Esophagus mucosa (tissue), 1 donor: ENCODE measurements around the gene AKR7A2. TPM values are rescaled to one million over a fixed set of nuclear protein-coding genes. Genes with fewer than 3 reads are reported as not detected.

Experiments used
- ATAC-seq: fragments of 200-7000 bp; cut with Tn5 transposase; one replicate; pipeline ENCODE4 v1.9.1; 2020
- total RNA-seq: library from RNA; stranded (reverse); gene quantifications from one replicate; pipeline ENCODE4 v1.2.4, GENCODE V29; 2023
- donor health status: DM: yes; HTN: yes; CAD: no.

Gene AKR7A2
- total RNA-seq: 50.2 TPM

- ATAC-seq: peak; percentile 97
Measured at GRCh38 chr1:19311931-19312781, at the start of gene AKR7A2, which contains the start of gene SLC66A1. Gene AKR7A2, minus strand, starts transcription at chr1:19312144. Its CDS starts 20 bp downstream, at chr1:19312124. Gene SLC66A1, plus strand, starts transcription at chr1:19312326. Its CDS starts 5,352 bp downstream, at chr1:19317678.

GRCh38 chr1:19360843-19361610 lies 49.1 kb upstream of the AKR7A2 start:
- peak; percentile 94 for ATAC-seq

GRCh38 chr1:19360432-19360831 lies 48.5 kb upstream of the AKR7A2 start:
- ATAC-seq: no peak

- no peak for ATAC-seq
Measured at GRCh38 chr1:19360016-19360415, 48.1 kb upstream of the AKR7A2 start.

GRCh38 chr1:19359357-19359756 lies 47.4 kb upstream of the AKR7A2 start:
- ATAC-seq: no peak

- ATAC-seq: no peak
Measured at GRCh38 chr1:19358710-19359109, 46.8 kb upstream of the AKR7A2 start.

GRCh38 chr1:19357299-19357986 lies 45.5 kb upstream of the AKR7A2 start:
- ATAC-seq: no peak

- no peak for ATAC-seq
Measured at GRCh38 chr1:19356266-19356665, 44.3 kb upstream of the AKR7A2 start.

GRCh38 chr1:19354531-19354981 lies 42.6 kb upstream of the AKR7A2 start:
- ATAC-seq: no peak

- peak; percentile 84 for ATAC-seq
Measured at GRCh38 chr1:19353596-19353995, 41.7 kb upstream of the AKR7A2 start.

- no peak for ATAC-seq
Measured at GRCh38 chr1:19352839-19353238, 40.9 kb upstream of the AKR7A2 start.

- ATAC-seq: no peak
Measured at GRCh38 chr1:19351873-19352272, 39.9 kb upstream of the AKR7A2 start.

GRCh38 chr1:19350566-19350965 lies 38.6 kb upstream of the AKR7A2 start:
- no peak for ATAC-seq

GRCh38 chr1:19349999-19350398 lies 38.1 kb upstream of the AKR7A2 start:
- peak; percentile 21 for ATAC-seq

- ATAC-seq: no peak
Measured at GRCh38 chr1:19348441-19349198, 36.7 kb upstream of the AKR7A2 start.

- ATAC-seq: no peak
Measured at GRCh38 chr1:19347533-19348172, 35.7 kb upstream of the AKR7A2 start.

GRCh38 chr1:19346026-19346425 lies 34.1 kb upstream of the AKR7A2 start:
- ATAC-seq: no peak

- ATAC-seq: no peak
Measured at GRCh38 chr1:19345391-19345790, 33.4 kb upstream of the AKR7A2 start.

GRCh38 chr1:19344831-19345230 lies 32.9 kb upstream of the AKR7A2 start:
- ATAC-seq: no peak

GRCh38 chr1:19344372-19344810 lies 32.4 kb upstream of the AKR7A2 start:
- peak; percentile 61 for ATAC-seq

- no peak for ATAC-seq
Measured at GRCh38 chr1:19343617-19344350, 31.8 kb upstream of the AKR7A2 start.
